PC-3 (cell line): ENCODE measurements around the gene PIAS4. TPM values are rescaled to one million over a fixed set of nuclear protein-coding genes. Genes with fewer than 3 reads are reported as not detected.

Experiments
- ATAC-seq: fragments of 200-7000 bp; cut with Tn5 transposase; 2 replicates; pipeline ENCODE4 v1.9.1; 2020; ENCODE audit warnings: mild to moderate bottlenecking, moderate library complexity
- BruUV-seq: library from RNA; stranded (reverse); fragments of 400-500 nt; replicated peaks from 2 replicates; lab custom pipeline; 2021; lab: Mats Ljungman, UMichigan
- CTCF ChIA-PET: fragments of 300-600 bp; sonication (Branson Sonifier 250); formaldehyde crosslinking; loops from one replicate; lab custom pipeline; 2022; ENCODE audit warnings: antibody characterized with exemption; lab: Charles Lee
- POLR2A ChIA-PET: fragments of 300-600 bp; sonication (Branson Sonifier 250); formaldehyde crosslinking; loops from one replicate; lab custom pipeline; 2022; ENCODE audit warnings: antibody characterized with exemption; ENCODE audit not compliant: unreplicated experiment; lab: Charles Lee
- DNase-seq: peaks from one replicate; pipeline ENCODE4 v3.0.0-alpha.2; 2015
- H2AFZ ChIP-seq: fragments of 300-600 bp; sonication (generic); 2 replicates; pipeline ENCODE4 v1.6.0; 2016; ENCODE audit warnings: antibody characterized with exemption, low read length
- H3F3A ChIP-seq: fragments of 300-600 bp; sonication (generic); one replicate; pipeline ENCODE4 v1.6.0; 2017; ENCODE audit warnings: antibody characterized with exemption, low read length, control low read depth, mild to moderate bottlenecking; ENCODE audit not compliant: unreplicated experiment
- H3K27ac ChIP-seq: fragments of 300-600 bp; sonication (generic); 2 replicates; pipeline ENCODE4 v1.5.1; 2016; ENCODE audit warnings: mild to moderate bottlenecking, low read length
- H3K27me3 ChIP-seq: fragments of 300-600 bp; sonication (generic); 2 replicates; pipeline ENCODE4 v1.6.1; 2016; ENCODE audit warnings: low read length, mixed read lengths
- H3K36me3 ChIP-seq: fragments of 300-600 bp; sonication (generic); 2 replicates; pipeline ENCODE4 v1.6.1; 2016; ENCODE audit warnings: low read depth, mixed run types, low read length, mixed read lengths
- H3K4me1 ChIP-seq: fragments of 300-600 bp; sonication (generic); 2 replicates; pipeline ENCODE4 v1.5.1; 2016; ENCODE audit warnings: low read length; ENCODE audit not compliant: insufficient read depth
- H3K4me2 ChIP-seq: fragments of 300-600 bp; sonication (generic); 2 replicates; pipeline ENCODE4 v1.6.0; 2016; ENCODE audit warnings: low read length
- H3K4me3 ChIP-seq: fragments of 300-600 bp; sonication (generic); 2 replicates; pipeline ENCODE4 v1.5.1; 2016; ENCODE audit warnings: mild to moderate bottlenecking, low read length, mixed read lengths
- H3K79me2 ChIP-seq: fragments of 300-600 bp; sonication (generic); 2 replicates; pipeline ENCODE4 v1.6.1; 2017; ENCODE audit warnings: low read length, mixed read lengths
- H3K9ac ChIP-seq: fragments of 300-600 bp; sonication (generic); 2 replicates; pipeline ENCODE4 v1.6.0; 2016; ENCODE audit warnings: mild to moderate bottlenecking, low read length
- H3K9me2 ChIP-seq: fragments of 300-600 bp; sonication (generic); replicated peaks from 2 replicates; pipeline ENCODE4 v1.6.1; 2016; ENCODE audit warnings: mixed run types, low read length, mixed read lengths
- H3K9me3 ChIP-seq: fragments of 300-600 bp; sonication (generic); 2 replicates; pipeline ENCODE4 v1.6.1; 2016; ENCODE audit warnings: low read length, mixed read lengths
- H4K20me1 ChIP-seq: fragments of 300-600 bp; sonication (generic); 2 replicates; pipeline ENCODE4 v1.6.1; 2016; ENCODE audit warnings: low read length, mixed read lengths
- CTCF ChIP-seq: fragments of 300-600 bp; sonication (generic); conservative IDR thresholded peaks from 2 replicates; pipeline ENCODE4 v1.5.1; 2017; ENCODE audit warnings: antibody characterized with exemption, low read depth, mild to moderate bottlenecking, low read length
- EZH2 ChIP-seq: fragments of 300-600 bp; sonication (generic); IDR thresholded peaks from one replicate; pipeline ENCODE4 v1.6.1; 2017; ENCODE audit warnings: antibody characterized with exemption, mild to moderate bottlenecking, low read length; ENCODE audit not compliant: unreplicated experiment
- EZH2phosphoT487 ChIP-seq: fragments of 300-600 bp; sonication (generic); IDR thresholded peaks from 2 replicates; pipeline ENCODE4 v1.6.1; 2018; ENCODE audit warnings: mild to moderate bottlenecking, antibody characterized with exemption, low read length, borderline replicate concordance
- intact Hi-C: fragments of 100-400 bp; cut with micrococcal nuclease; formaldehyde crosslinking; loops from 2 replicates; pipeline ENCODE4 v1.9.0; 2023
- total RNA-seq: library from RNA; depleted of rRNA; stranded (reverse); fragments of >200 nt; gene quantifications from 2 replicates; pipeline ENCODE4 v1.2.3, GENCODE V29; 2014

PIAS4 gene
- total RNA-seq, 1 experiment from 2014 or later = 21.0 TPM

- Histone ChIP-seq H3K9me2 (no peaks in the 10 kb centered on the region), H3K9me3 (no peaks in the 10 kb centered on the region), H3F3A (no peaks in the 10 kb centered on the region), H3K4me3 (peak overlapping the region; percentile 76), H3K79me2 (peaks cover 39% of the 10 kb centered on the region), H3K4me1 (peaks cover 24% of the 10 kb centered on the region), H3K27ac (no peak overlapping the region), H3K27me3 (no peaks in the 10 kb centered on the region), H3K4me2 (peak overlapping the region; percentile 78), H3K36me3 (no peaks in the 10 kb centered on the region), H2AFZ (peak overlapping the region; percentile 30; the same call in 1 of the 2 replicates), H3K9ac (peak overlapping the region; percentile 55; the same call in 1 of the 2 replicates), H4K20me1 (peaks cover 18% of the 10 kb centered on the region; the same call in 1 of the 2 replicates)
- ChIA-PET CTCF (no interaction called here), POLR2A (interaction anchor here (0.6 kb wide), 1 partner anchor 14 kb away, joined by 4 read pairs; no protein-coding TSS in a partner anchor)
- BruUV-seq = no TSS peak
- DNase-seq (no peak), ATAC-seq (no peak)
- TF ChIP-seq EZH2 = no peak
- TF ChIP-seq EZH2phosphoT487 = no peak
- no peak for TF ChIP-seq CTCF
- intact Hi-C loops = no loop called here
These were observed 58.7 kb downstream of the PIAS4 start for GRCh38 chr19:4066176-4066606.

GRCh38 chr19:4066682-4067395 is 59.3 kb downstream of the PIAS4 start, which contains the start of gene ZBTB7A:
Gene ZBTB7A, minus strand, starts transcription at chr19:4066899. Its CDS starts 11,667 bp downstream, at chr19:4055232.
- peak; percentile 25 for ATAC-seq
- peak within 1 kb of the TSS; percentile 55; the same call in 1 of the 2 replicates for H3K9ac ChIP-seq
- H3K9me3 ChIP-seq = no peaks in the 10 kb centered on the region
- H2AFZ ChIP-seq = peak within 1 kb of the TSS; percentile 76; the same call in 1 of the 2 replicates
- no peak for TF ChIP-seq EZH2phosphoT487
- TF ChIP-seq CTCF = no peak
- no peak for TF ChIP-seq EZH2
- no TSS peak for BruUV-seq
- H3F3A ChIP-seq = no peaks in the 10 kb centered on the region
- H3K36me3 ChIP-seq = no peaks in the 10 kb centered on the region
- H3K4me1 ChIP-seq = peaks cover 17% of the 10 kb centered on the region
- no peaks in the 10 kb centered on the region for H3K9me2 ChIP-seq
- no peak within 1 kb of the TSS for H3K27ac ChIP-seq
- peak within 1 kb of the TSS; percentile 82 for H3K4me2 ChIP-seq
- peak; percentile 53 for DNase-seq
- ChIA-PET CTCF (interaction anchor here (0.6 kb wide), 1 partner anchor 1506 kb away, joined by 5 read pairs; no protein-coding TSS in a partner anchor), POLR2A (interaction anchor here (0.6 to 0.7 kb wide), 2 partner anchors 14 to 906 kb away, joined by 4 to 16 read pairs; no protein-coding TSS in a partner anchor)
- intact Hi-C loops = no loop called here
- peaks cover 33% of the 10 kb centered on the region for H3K79me2 ChIP-seq
- peak within 1 kb of the TSS; percentile 76 for H3K4me3 ChIP-seq
- H4K20me1 ChIP-seq = peaks cover 14% of the 10 kb centered on the region; the same call in 1 of the 2 replicates
- no peaks in the 10 kb centered on the region for H3K27me3 ChIP-seq
